ENCODE data around the gene SLC8A2.
A peak's percentile ranks its signal among the peaks of the same experiment; 100 is the strongest.
"Not testable (repeated sequence)": the region's sequence is repeated elsewhere in the genome, so short reads cannot be mapped to it uniquely, and the experiment has no call there.

Gene SLC8A2

GRCh38 chr19:47407417-47407774 lies 64.3 kb downstream of the SLC8A2 start:
- DNase-seq: no peak

- no peak for DNase-seq
Measured at GRCh38 chr19:47406711-47407416, 64.8 kb downstream of the SLC8A2 start.

GRCh38 chr19:47405854-47406417 lies 65.8 kb downstream of the SLC8A2 start:
- no peak for DNase-seq

GRCh38 chr19:47405197-47405550 lies 66.5 kb downstream of the SLC8A2 start:
- DNase-seq: no peak

GRCh38 chr19:47404334-47405196 lies 67.1 kb downstream of the SLC8A2 start:
- DNase-seq: no peak

- DNase-seq: no peak
Measured at GRCh38 chr19:47402504-47402903, 69.2 kb downstream of the SLC8A2 start.

GRCh38 chr19:47398707-47399597 lies 72.7 kb downstream of the SLC8A2 start:
- DNase-seq: no peak

- peak; percentile 72 for DNase-seq
Measured at GRCh38 chr19:47391510-47392223, 80.0 kb downstream of the SLC8A2 start.

GRCh38 chr19:47390533-47391488 lies 80.9 kb downstream of the SLC8A2 start:
- DNase-seq: no peak

GRCh38 chr19:47389150-47389556 lies 82.5 kb downstream of the SLC8A2 start:
- no peak for DNase-seq

- not testable (repeated sequence) for DNase-seq
Measured at GRCh38 chr19:47388721-47389120, 83.0 kb downstream of the SLC8A2 start.

GRCh38 chr19:47387623-47388022 lies 84.1 kb downstream of the SLC8A2 start:
- DNase-seq: not testable (repeated sequence)

- not testable (repeated sequence) for DNase-seq
Measured at GRCh38 chr19:47386582-47386981, 85.1 kb downstream of the SLC8A2 start.

- not testable (repeated sequence) for DNase-seq
Measured at GRCh38 chr19:47384533-47384932, 87.2 kb downstream of the SLC8A2 start.

GRCh38 chr19:47383890-47384289 lies 87.8 kb downstream of the SLC8A2 start:
- not testable (repeated sequence) for DNase-seq

GRCh38 chr19:47381653-47382279 lies 89.9 kb downstream of the SLC8A2 start:
- DNase-seq: no peak

GRCh38 chr19:47381121-47381520 lies 90.6 kb downstream of the SLC8A2 start:
- no peak for DNase-seq

GRCh38 chr19:47380559-47380958 lies 91.1 kb downstream of the SLC8A2 start:
- DNase-seq: no peak

- DNase-seq: no peak
Measured at GRCh38 chr19:47379381-47379938, 92.2 kb downstream of the SLC8A2 start.

GRCh38 chr19:47378246-47378645 lies 93.4 kb downstream of the SLC8A2 start:
- DNase-seq: no peak

Data from KG1 (cell line).